KMS-11 (cell line): ENCODE measurements around the gene PLXNA4.
A peak's percentile ranks its signal among the peaks of the same experiment; 100 is the strongest.

Experiments used
- H2AFZ ChIP-seq: fragments of 200-600 bp; sonication (generic); 2 replicates; pipeline ENCODE4 v1.6.1; 2016; ENCODE audit warnings: antibody characterized with exemption, mixed run types, low read depth
- H3K27ac ChIP-seq: fragments of 200-600 bp; sonication (generic); 2 replicates; pipeline ENCODE4 v1.6.1; 2016; ENCODE audit warnings: mild to moderate bottlenecking, mixed run types
- H3K27me3 ChIP-seq: fragments of 200-600 bp; sonication (generic); 2 replicates; pipeline ENCODE4 v1.6.1; 2017; ENCODE audit warnings: mild to moderate bottlenecking, low read depth, mixed run types, moderate library complexity; ENCODE audit not compliant: insufficient read depth
- H3K36me3 ChIP-seq: fragments of 200-600 bp; sonication (generic); 2 replicates; pipeline ENCODE4 v1.6.1; 2017; ENCODE audit warnings: mild to moderate bottlenecking, mixed run types; ENCODE audit not compliant: insufficient read depth
- H3K4me1 ChIP-seq: fragments of 200-600 bp; sonication (generic); 2 replicates; pipeline ENCODE4 v1.6.1; 2016; ENCODE audit warnings: mild to moderate bottlenecking, low read depth, mixed run types; ENCODE audit not compliant: poor library complexity, severe bottlenecking
- H3K4me2 ChIP-seq: fragments of 200-600 bp; sonication (generic); 2 replicates; pipeline ENCODE4 v1.7.0; 2016; ENCODE audit warnings: mild to moderate bottlenecking, mixed run types
- H3K4me3 ChIP-seq: fragments of 200-600 bp; sonication (generic); IDR thresholded peaks from 2 replicates; pipeline ENCODE4 v1.6.1; 2017; ENCODE audit warnings: low read depth, low read length, mixed read lengths; ENCODE audit not compliant: insufficient read depth
- H3K79me2 ChIP-seq: fragments of 200-600 bp; sonication (generic); 2 replicates; pipeline ENCODE4 v1.6.1; 2016; ENCODE audit warnings: low read depth, mixed run types; ENCODE audit not compliant: insufficient read depth
- H3K9ac ChIP-seq: fragments of 200-600 bp; sonication (generic); 2 replicates; pipeline ENCODE4 v1.6.1; 2016; ENCODE audit warnings: mild to moderate bottlenecking, mixed run types
- H4K20me1 ChIP-seq: fragments of 200-600 bp; sonication (generic); 2 replicates; pipeline ENCODE4 v1.6.1; 2016; ENCODE audit warnings: mild to moderate bottlenecking, mixed run types; ENCODE audit not compliant: insufficient read depth
- CTCF ChIP-seq: fragments of 200-600 bp; sonication (generic); conservative IDR thresholded peaks from 2 replicates; pipeline ENCODE4 v1.6.1; 2017; ENCODE audit warnings: low read depth, mild to moderate bottlenecking, antibody characterized with exemption, low read length, moderate library complexity, mixed read lengths

Gene PLXNA4

GRCh38 chr7:132321387-132321786 lies 254.9 kb downstream of the PLXNA4 start:
- H3K27me3 ChIP-seq, result no peaks in the 10 kb centered on the region
- peaks cover 3% of the 10 kb centered on the region for H3K4me1 ChIP-seq
- no peaks in the 10 kb centered on the region for H4K20me1 ChIP-seq
- H3K9ac ChIP-seq, result no peak overlapping the region
- no peaks in the 10 kb centered on the region for H3K36me3 ChIP-seq
- TF ChIP-seq CTCF, result no peak
- H3K27ac ChIP-seq, result no peak overlapping the region
- no peak overlapping the region for H2AFZ ChIP-seq
- no peak overlapping the region for H3K4me2 ChIP-seq
- no peak overlapping the region for H3K4me3 ChIP-seq
- no peaks in the 10 kb centered on the region for H3K79me2 ChIP-seq

- peaks cover 3% of the 10 kb centered on the region for H3K4me1 ChIP-seq
- H3K36me3 ChIP-seq, result no peaks in the 10 kb centered on the region
- no peak overlapping the region for H3K9ac ChIP-seq
- H3K27ac ChIP-seq, result no peak overlapping the region
- no peaks in the 10 kb centered on the region for H3K27me3 ChIP-seq
- no peak overlapping the region for H3K4me2 ChIP-seq
- no peak overlapping the region for H2AFZ ChIP-seq
- no peaks in the 10 kb centered on the region for H4K20me1 ChIP-seq
- no peaks in the 10 kb centered on the region for H3K79me2 ChIP-seq
- TF ChIP-seq CTCF, result no peak
- no peak overlapping the region for H3K4me3 ChIP-seq
Observed at GRCh38 chr7:132319481-132319880, 256.8 kb downstream of the PLXNA4 start.

- no peaks in the 10 kb centered on the region for H3K79me2 ChIP-seq
- no peaks in the 10 kb centered on the region for H3K36me3 ChIP-seq
- TF ChIP-seq CTCF, result peak; percentile 97
- H4K20me1 ChIP-seq, result no peaks in the 10 kb centered on the region
- no peak overlapping the region for H3K4me3 ChIP-seq
- H2AFZ ChIP-seq, result peak overlapping the region; percentile 64; the same call in 1 of the 2 replicates
- no peak overlapping the region for H3K27ac ChIP-seq
- H3K4me2 ChIP-seq, result peak overlapping the region; percentile 46
- H3K9ac ChIP-seq, result no peak overlapping the region
- no peaks in the 10 kb centered on the region for H3K27me3 ChIP-seq
- H3K4me1 ChIP-seq, result peaks cover 3% of the 10 kb centered on the region
Observed at GRCh38 chr7:132318352-132319318, 257.6 kb downstream of the PLXNA4 start.

- no peak overlapping the region for H3K4me2 ChIP-seq
- H3K27me3 ChIP-seq, result no peaks in the 10 kb centered on the region
- no peak overlapping the region for H3K27ac ChIP-seq
- no peaks in the 10 kb centered on the region for H3K36me3 ChIP-seq
- no peak overlapping the region for H3K9ac ChIP-seq
- H3K4me3 ChIP-seq, result no peak overlapping the region
- H4K20me1 ChIP-seq, result no peaks in the 10 kb centered on the region
- no peak for TF ChIP-seq CTCF
- no peaks in the 10 kb centered on the region for H3K79me2 ChIP-seq
- peaks cover 3% of the 10 kb centered on the region for H3K4me1 ChIP-seq
- no peak overlapping the region for H2AFZ ChIP-seq
Observed at GRCh38 chr7:132317701-132318351, 258.4 kb downstream of the PLXNA4 start.
